ENCODE measurements around the gene TTC9B.

DNA sequence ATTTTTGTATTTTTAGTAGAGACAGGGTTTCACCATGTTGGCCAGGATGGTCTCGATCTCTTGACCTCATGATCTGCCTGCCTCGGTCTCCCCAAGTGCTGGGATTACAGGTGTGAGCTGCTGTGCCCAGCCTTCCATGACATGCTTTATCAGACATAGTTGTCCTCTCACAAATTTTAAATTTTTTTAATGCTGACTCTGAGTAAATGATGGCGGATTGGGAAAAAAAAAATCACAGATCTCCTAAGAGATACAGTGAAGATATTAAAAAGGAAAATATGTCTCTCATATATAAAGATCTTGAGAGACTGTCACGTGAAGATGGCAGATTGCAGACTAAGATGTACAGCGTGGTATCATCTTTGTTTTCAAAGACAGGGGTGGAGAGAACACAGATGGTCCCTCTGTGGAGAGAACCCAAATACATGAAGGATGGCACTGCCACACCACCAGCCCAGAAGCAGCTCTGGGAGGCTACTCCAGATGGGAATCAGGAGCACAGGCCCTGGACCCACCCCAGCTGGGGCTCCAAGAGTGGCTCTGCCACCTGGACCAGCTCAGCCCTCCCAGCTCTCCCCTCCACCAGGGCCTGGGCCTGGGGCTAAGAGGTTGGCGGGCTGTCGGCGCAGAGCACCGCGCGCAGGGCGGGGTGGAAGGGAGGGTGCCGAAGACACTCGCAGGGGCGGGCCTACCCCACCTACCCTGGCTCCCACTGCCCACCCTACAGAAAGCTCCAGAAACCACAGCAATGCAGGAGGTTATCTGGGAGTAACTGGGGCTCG lies 28.3 kb upstream of the TTC9B start:
- TF ChIP-seq RAD21 (IDR thresholded peaks at IDR 0.05) (no peak), CTCF (IDR thresholded peaks at IDR 0.05; ENCODE audit: low read depth, low read length, missing input control) (no peak), ZBTB33 (IDR thresholded peaks at IDR 0.05) (no peak), YY1 (IDR thresholded peaks at IDR 0.05) (no peak), TAF1 (conservative IDR thresholded peaks at IDR 0.05) (no peak), RXRA (IDR thresholded peaks at IDR 0.05) (no peak), REST (IDR thresholded peaks at IDR 0.05) (no peak)
- TF ChIP-seq, protein P1, sequence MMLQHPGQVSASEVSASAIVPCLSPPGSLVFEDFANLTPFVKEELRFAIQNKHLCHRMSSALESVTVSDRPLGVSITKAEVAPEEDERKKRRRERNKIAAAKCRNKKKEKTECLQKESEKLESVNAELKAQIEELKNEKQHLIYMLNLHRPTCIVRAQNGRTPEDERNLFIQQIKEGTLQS (IDR thresholded peaks at IDR 0.05): no peak

Data from liver (tissue), 3 donors.